ENCODE data around the gene RPL35.

The RPL35 gene

DNA sequence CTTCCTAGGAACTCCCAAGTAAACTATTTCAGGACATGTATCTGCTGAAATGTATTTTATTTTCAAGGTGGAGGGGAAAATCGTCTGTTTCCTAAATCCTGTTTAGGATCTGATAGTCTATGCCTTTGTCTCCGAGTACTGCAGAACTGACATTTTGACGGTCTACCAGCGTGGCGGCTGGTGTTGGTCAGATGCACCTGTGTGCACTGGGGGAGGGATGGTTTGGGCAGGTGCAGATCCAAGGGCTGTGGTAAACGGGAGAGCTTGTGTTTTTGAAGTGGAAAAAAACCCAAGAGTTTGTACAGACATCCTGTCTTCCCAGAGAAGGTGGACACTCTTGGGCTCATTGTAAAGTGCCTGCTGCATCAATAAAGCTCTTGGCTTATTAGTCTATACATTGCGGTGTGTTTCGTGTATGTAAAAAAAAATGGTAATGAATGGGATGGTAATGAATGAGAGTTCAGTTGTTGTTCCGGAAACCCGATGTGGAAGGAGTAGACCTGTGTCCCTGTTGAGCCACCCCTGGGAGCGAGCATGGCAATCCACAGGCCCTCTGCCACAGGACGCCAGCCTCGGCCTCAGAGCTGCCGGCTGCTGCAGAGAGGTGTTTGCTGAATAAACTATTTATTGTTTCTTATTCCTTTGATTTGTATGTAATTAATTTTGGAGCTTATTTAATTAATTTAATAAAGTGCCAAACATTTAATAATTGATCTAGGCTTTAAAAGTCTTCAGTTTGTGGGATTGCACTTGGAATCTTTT lies 15.4 kb upstream of the RPL35 start:
- no peak for DNase-seq (ENCODE audit: low read depth)
- TF ChIP-seq, protein P1, sequence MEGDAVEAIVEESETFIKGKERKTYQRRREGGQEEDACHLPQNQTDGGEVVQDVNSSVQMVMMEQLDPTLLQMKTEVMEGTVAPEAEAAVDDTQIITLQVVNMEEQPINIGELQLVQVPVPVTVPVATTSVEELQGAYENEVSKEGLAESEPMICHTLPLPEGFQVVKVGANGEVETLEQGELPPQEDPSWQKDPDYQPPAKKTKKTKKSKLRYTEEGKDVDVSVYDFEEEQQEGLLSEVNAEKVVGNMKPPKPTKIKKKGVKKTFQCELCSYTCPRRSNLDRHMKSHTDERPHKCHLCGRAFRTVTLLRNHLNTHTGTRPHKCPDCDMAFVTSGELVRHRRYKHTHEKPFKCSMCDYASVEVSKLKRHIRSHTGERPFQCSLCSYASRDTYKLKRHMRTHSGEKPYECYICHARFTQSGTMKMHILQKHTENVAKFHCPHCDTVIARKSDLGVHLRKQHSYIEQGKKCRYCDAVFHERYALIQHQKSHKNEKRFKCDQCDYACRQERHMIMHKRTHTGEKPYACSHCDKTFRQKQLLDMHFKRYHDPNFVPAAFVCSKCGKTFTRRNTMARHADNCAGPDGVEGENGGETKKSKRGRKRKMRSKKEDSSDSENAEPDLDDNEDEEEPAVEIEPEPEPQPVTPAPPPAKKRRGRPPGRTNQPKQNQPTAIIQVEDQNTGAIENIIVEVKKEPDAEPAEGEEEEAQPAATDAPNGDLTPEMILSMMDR (conservative IDR thresholded peaks at IDR 0.05; ENCODE audit: low read length), result no peak
- no peak overlapping the region for H3K4me3 ChIP-seq (ENCODE audit: low read length)

DNA sequence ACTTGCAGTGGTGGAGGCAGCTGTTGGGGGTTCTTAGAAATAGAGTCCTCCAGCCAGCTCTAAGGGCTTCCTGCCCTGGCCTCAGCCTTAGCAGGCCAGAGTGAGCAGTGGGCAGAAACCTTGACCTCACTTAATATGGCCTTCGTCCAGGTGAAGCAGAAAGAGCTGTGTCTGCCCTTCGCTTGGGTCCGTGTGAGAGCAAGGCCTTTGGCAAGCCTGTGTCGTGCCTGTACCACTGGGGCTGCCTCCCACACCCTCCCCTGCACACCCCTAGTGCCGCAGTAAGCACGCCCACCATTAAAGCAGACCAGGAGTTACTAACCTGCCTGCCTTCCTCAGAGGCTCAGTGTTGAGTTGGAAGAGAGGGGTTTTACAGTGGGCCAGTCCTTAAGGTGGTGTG lies 13.7 kb upstream of the RPL35 start:
- no peak for DNase-seq (ENCODE audit: low read depth)
- no peak overlapping the region for H3K4me3 ChIP-seq (ENCODE audit: low read length)
- TF ChIP-seq, protein P1 (conservative IDR thresholded peaks at IDR 0.05; ENCODE audit: low read length), result no peak

DNA sequence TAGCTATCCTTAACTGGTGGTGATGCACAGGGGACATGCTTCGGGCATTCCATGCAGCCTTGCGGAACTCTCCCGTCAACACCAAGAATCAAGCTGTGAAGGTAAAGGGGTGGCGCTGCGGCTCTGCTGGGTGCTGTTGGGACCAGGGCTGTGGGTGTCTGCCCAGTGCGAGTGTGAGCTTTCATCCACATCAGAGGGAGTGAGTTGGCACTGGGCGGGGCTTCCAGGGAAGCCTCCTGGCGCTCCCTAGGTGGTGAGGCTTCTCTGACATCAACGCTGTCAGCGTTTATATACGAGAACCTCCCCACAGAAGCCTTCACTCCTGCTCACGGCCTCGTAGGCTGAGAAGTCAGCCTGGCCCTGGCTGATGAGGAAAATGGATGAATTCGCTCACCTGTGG lies 11.9 kb upstream of the RPL35 start:
- TF ChIP-seq, protein P1 (conservative IDR thresholded peaks at IDR 0.05; ENCODE audit: low read length), result no peak
- H3K4me3 ChIP-seq (ENCODE audit: low read length), result no peak overlapping the region
- no peak for DNase-seq (ENCODE audit: low read depth)

DNA sequence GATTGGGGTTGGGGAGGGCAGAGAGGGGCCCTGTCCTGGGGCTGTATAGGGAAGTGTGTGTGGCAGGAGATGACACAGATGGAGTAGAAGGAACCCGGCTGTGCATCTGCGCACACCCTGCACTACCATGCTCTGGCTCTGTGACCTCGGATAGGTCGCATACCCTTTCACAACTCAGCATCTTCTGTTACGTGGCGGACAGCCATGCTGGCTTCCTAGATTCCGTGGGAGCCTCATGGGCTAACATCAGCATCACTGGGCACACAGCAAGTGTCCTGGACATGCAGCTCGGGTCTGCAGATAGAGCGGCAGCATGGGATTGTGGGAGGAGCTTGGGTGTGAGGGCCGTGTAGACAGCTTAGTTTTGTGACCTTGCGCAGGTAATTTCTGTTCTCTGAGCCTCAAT lies 9.4 kb upstream of the RPL35 start:
- DNase-seq (ENCODE audit: low read depth), result no peak
- TF ChIP-seq, protein P1 (conservative IDR thresholded peaks at IDR 0.05; ENCODE audit: low read length), result no peak
- peak overlapping the region; percentile 87 for H3K4me3 ChIP-seq (ENCODE audit: low read length)

DNA sequence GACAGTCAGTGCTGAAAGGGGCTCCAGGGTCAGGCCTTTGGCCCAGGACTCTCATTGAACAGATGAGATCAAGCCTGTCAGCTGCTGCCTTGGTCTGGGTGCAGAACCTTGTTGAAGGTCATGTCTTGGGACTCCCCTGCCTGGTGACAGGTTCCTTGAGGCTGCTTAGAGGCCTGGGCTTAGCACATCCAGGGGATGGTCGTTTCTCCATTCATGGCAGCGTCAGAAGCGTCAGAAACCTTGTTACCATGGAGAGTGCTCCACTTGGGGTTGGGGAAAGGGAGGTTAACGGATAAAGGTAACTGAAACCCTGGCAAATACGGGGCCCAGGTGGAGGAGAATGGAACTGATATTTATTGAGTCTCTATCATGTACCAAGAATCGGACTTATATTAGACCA lies 9.0 kb upstream of the RPL35 start:
- TF ChIP-seq, protein P1 (conservative IDR thresholded peaks at IDR 0.05; ENCODE audit: low read length), result no peak
- no peak for DNase-seq (ENCODE audit: low read depth)
- peak overlapping the region; percentile 87 for H3K4me3 ChIP-seq (ENCODE audit: low read length)

DNA sequence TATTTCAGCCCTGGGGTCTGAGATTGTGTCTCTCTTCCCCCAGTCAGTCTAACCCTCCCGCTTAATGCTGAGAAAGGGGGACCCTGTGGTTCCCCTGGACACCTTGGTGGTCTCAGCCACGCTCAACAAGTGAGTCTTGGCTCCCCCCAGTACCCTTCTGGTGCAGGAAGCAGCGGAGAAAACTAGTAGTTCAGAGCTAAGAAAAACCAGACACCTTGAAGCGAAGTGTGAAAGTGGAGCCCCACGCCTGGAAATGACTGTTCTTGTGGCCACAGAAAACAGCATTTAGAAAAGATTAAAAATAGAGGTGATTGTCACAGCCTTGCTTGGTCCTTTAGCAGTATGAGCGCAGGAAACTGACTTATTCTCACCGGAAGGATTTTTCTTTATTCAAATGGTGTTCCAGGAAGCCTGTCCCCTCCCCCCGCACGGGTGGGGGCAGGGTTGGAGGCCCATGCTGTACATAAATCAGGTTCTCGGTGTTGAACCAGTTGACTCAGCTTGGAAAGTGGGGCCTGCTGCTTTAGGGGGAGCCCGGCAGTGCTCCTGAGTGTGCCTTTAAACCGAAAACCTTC lies 8.3 kb upstream of the RPL35 start:
- H3K4me3 ChIP-seq (ENCODE audit: low read length), result peak overlapping the region; percentile 87
- DNase-seq (ENCODE audit: low read depth), result no peak
- TF ChIP-seq, protein P1 (conservative IDR thresholded peaks at IDR 0.05; ENCODE audit: low read length), result no peak

DNA sequence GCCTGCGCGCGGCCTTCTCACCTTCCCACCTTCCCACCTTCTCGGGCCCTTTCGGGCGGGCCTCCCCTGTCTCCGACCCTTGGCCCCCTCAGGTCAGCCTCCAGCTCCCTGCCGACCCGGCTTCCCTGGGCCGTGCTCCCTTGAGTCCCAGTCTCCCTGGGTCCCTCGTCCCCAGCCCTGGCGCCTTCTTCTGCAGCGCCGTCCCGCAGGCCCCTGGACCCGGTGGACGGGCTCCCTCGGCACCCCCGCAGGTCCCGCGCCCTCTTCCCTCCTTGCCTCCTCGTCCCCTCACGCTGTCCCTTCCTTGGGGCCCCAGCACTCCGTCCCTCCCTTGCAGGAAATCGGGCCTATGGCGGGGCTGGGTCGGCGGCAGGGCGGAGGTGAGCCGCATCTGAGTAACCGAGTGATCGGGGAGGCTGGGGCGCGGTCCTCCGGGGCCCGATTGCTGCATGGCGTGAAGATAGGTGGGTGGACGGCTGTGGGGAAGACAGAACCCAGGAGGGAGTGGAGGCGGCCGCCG lies 7.8 kb upstream of the RPL35 start:
- TF ChIP-seq, protein P1 (conservative IDR thresholded peaks at IDR 0.05; ENCODE audit: low read length), result no peak
- DNase-seq (ENCODE audit: low read depth), result no peak
- H3K4me3 ChIP-seq (ENCODE audit: low read length), result peak overlapping the region; percentile 87

Measured in AG10803 (cell line).